ENCODE measurements around the gene SLC12A9.

DNA sequence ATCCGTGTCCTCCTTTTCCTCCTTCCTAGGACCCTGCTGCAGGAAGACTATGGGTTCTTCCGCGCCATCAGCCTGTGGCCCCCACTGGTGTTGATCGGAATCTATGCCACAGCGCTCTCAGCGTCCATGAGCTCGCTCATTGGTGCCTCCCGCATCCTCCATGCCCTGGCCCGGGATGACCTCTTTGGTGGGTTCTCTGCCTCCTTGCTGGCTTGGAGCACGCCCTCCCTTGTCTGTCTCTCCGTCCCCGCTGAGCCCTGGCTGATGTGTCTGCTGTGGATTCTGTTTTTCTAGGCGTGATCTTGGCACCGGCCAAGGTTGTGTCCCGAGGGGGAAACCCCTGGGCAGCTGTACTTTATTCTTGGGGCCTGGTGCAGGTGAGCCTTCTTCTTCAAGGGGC lies 7.3 kb downstream of the SLC12A9 start:
- TF ChIP-seq, protein P1, sequence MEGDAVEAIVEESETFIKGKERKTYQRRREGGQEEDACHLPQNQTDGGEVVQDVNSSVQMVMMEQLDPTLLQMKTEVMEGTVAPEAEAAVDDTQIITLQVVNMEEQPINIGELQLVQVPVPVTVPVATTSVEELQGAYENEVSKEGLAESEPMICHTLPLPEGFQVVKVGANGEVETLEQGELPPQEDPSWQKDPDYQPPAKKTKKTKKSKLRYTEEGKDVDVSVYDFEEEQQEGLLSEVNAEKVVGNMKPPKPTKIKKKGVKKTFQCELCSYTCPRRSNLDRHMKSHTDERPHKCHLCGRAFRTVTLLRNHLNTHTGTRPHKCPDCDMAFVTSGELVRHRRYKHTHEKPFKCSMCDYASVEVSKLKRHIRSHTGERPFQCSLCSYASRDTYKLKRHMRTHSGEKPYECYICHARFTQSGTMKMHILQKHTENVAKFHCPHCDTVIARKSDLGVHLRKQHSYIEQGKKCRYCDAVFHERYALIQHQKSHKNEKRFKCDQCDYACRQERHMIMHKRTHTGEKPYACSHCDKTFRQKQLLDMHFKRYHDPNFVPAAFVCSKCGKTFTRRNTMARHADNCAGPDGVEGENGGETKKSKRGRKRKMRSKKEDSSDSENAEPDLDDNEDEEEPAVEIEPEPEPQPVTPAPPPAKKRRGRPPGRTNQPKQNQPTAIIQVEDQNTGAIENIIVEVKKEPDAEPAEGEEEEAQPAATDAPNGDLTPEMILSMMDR (IDR thresholded peaks at IDR 0.05), result no peak
- TF ChIP-seq ZFX (IDR thresholded peaks at IDR 0.05; ENCODE audit: borderline replicate concordance), result no peak

Data from 22Rv1 (cell line).